Measurements from ENCODE around the gene CLSTN2. TPM values are rescaled to one million over a fixed set of nuclear protein-coding genes. Genes with fewer than 3 reads are reported as not detected.

The CLSTN2 gene
- total RNA-seq (2014; rRNA removed): 0.13 and 0.17 TPM in 2 replicates
- polyA plus RNA-seq (2012): 0.67 TPM

GRCh38 chr3:139935016-139935865 lies at the start of gene CLSTN2:
Gene CLSTN2 (plus strand): TSS chr3:139935185.
- DNase-seq (ENCODE audit: low read depth): peak; percentile 22

- no peak for DNase-seq (ENCODE audit: low read depth)
These were observed 47.6 kb upstream of the CLSTN2 start for GRCh38 chr3:139887431-139887830.

GRCh38 chr3:139888561-139889140 lies 46.3 kb upstream of the CLSTN2 start:
- DNase-seq (ENCODE audit: low read depth): no peak

- no peak for DNase-seq (ENCODE audit: low read depth)
These were observed 41.6 kb upstream of the CLSTN2 start for GRCh38 chr3:139893267-139893962.

GRCh38 chr3:139893963-139894642 lies 40.9 kb upstream of the CLSTN2 start:
- no peak for DNase-seq (ENCODE audit: low read depth)

GRCh38 chr3:139894643-139894989 lies 40.4 kb upstream of the CLSTN2 start:
- DNase-seq (ENCODE audit: low read depth): no peak

- no peak for DNase-seq (ENCODE audit: low read depth)
These were observed 37.2 kb upstream of the CLSTN2 start for GRCh38 chr3:139897759-139898158.

- DNase-seq (ENCODE audit: low read depth): peak; percentile 26
These were observed 28.6 kb upstream of the CLSTN2 start for GRCh38 chr3:139906418-139906817.

GRCh38 chr3:139909811-139910210 lies 25.2 kb upstream of the CLSTN2 start:
- DNase-seq (ENCODE audit: low read depth): no peak

- no peak for DNase-seq (ENCODE audit: low read depth)
These were observed 18.7 kb upstream of the CLSTN2 start for GRCh38 chr3:139916271-139916670.

GRCh38 chr3:139917226-139917785 lies 17.7 kb upstream of the CLSTN2 start:
- DNase-seq (ENCODE audit: low read depth): no peak

GRCh38 chr3:139928708-139929505 lies 6.1 kb upstream of the CLSTN2 start:
- no peak for DNase-seq (ENCODE audit: low read depth)

GRCh38 chr3:139930211-139930610 lies 4.8 kb upstream of the CLSTN2 start:
- DNase-seq (ENCODE audit: low read depth): no peak

- no peak for DNase-seq (ENCODE audit: low read depth)
These were observed 1.2 kb upstream of the CLSTN2 start for GRCh38 chr3:139933766-139934165.

- DNase-seq (ENCODE audit: low read depth): peak; percentile 19
These were observed 371 bp upstream of the CLSTN2 start for GRCh38 chr3:139934613-139935015.

GRCh38 chr3:139935866-139936817 lies 1.2 kb downstream of the CLSTN2 start:
- DNase-seq (ENCODE audit: low read depth): no peak

- peak; percentile 39 for DNase-seq (ENCODE audit: low read depth)
These were observed 2.8 kb downstream of the CLSTN2 start for GRCh38 chr3:139937674-139938279.

GRCh38 chr3:139939681-139940190 lies 4.8 kb downstream of the CLSTN2 start:
- DNase-seq (ENCODE audit: low read depth): no peak

GRCh38 chr3:139940622-139941021 lies 5.6 kb downstream of the CLSTN2 start:
- DNase-seq (ENCODE audit: low read depth): no peak

All from LHCN-M2 (cell line).